H9 (cell line): Measurements from ENCODE around the gene TNFAIP2. TPM values are rescaled to one million over a fixed set of nuclear protein-coding genes. Genes with fewer than 3 reads are reported as not detected.

Experiments
- DNase-seq: peaks from one replicate; pipeline ENCODE4 v3.0.0-alpha.2; 2017
- H2AFZ ChIP-seq: one replicate; pipeline ENCODE4 v1.6.1; 2013; ENCODE audit warnings: mild to moderate bottlenecking, low read length, control low read depth, moderate library complexity
- H2AK5ac ChIP-seq: 2 replicates; pipeline ENCODE4 v1.6.1; 2013; ENCODE audit warnings: low read length, control low read depth, mixed read lengths; ENCODE audit not compliant: insufficient read length
- H2BK120ac ChIP-seq: one replicate; pipeline ENCODE4 v1.6.1; 2013; ENCODE audit warnings: low read depth, mild to moderate bottlenecking, low read length, control low read depth, inconsistent platforms; ENCODE audit not compliant: poor library complexity, severe bottlenecking
- H2BK12ac ChIP-seq: 2 replicates; pipeline ENCODE4 v1.6.1; 2013; ENCODE audit warnings: low read length, control low read depth, mixed read lengths, low read depth; ENCODE audit not compliant: insufficient read length
- H2BK15ac ChIP-seq: 2 replicates; pipeline ENCODE4 v1.6.1; 2013; ENCODE audit warnings: low read depth, low read length, control low read depth
- H2BK20ac ChIP-seq: one replicate; pipeline ENCODE4 v1.6.1; 2013; ENCODE audit warnings: low read depth, mild to moderate bottlenecking, low read length, control low read depth, inconsistent platforms; ENCODE audit not compliant: poor library complexity, severe bottlenecking
- H2BK5ac ChIP-seq: 2 replicates; pipeline ENCODE4 v1.6.1; 2013; ENCODE audit warnings: low read length, control low read depth, mixed read lengths; ENCODE audit not compliant: insufficient read length
- H3K14ac ChIP-seq: 2 replicates; pipeline ENCODE4 v1.6.1; 2013; ENCODE audit warnings: low read length, control low read depth; ENCODE audit not compliant: insufficient read depth
- H3K18ac ChIP-seq: 2 replicates; pipeline ENCODE4 v1.6.1; 2013; ENCODE audit warnings: low read depth, mild to moderate bottlenecking, mixed read lengths, low read length, control low read depth; ENCODE audit not compliant: insufficient read length
- H3K23ac ChIP-seq: 2 replicates; pipeline ENCODE4 v1.6.1; 2013; ENCODE audit warnings: low read length, control low read depth, mixed read lengths, low read depth; ENCODE audit not compliant: insufficient read length
- H3K23me2 ChIP-seq: 2 replicates; pipeline ENCODE4 v1.6.1; 2013; ENCODE audit warnings: low read depth, mild to moderate bottlenecking, mixed read lengths, low read length, control low read depth; ENCODE audit not compliant: insufficient read length, poor library complexity, severe bottlenecking
- H3K27ac ChIP-seq: 2 replicates; pipeline ENCODE4 v1.5.1; 2013; ENCODE audit warnings: low read length, control low read depth, mixed read lengths, low read depth; ENCODE audit not compliant: insufficient read length
- H3K27me3 ChIP-seq: 2 replicates; pipeline ENCODE4 v1.6.1; 2013; ENCODE audit warnings: low read length, control low read depth, inconsistent platforms; ENCODE audit not compliant: insufficient read depth
- H3K4ac ChIP-seq: 2 replicates; pipeline ENCODE4 v1.6.1; 2013; ENCODE audit warnings: low read depth, mild to moderate bottlenecking, control low read depth, inconsistent platforms, low read length, moderate library complexity
- H3K4me1 ChIP-seq: 2 replicates; pipeline ENCODE4 v1.6.1; 2013; ENCODE audit warnings: low read length, control low read depth, inconsistent platforms; ENCODE audit not compliant: insufficient read depth
- H3K4me2 ChIP-seq: 2 replicates; pipeline ENCODE4 v1.6.1; 2013; ENCODE audit warnings: low read length, control low read depth, mixed read lengths; ENCODE audit not compliant: insufficient read length, insufficient read depth
- H3K56ac ChIP-seq: 2 replicates; pipeline ENCODE4 v1.6.1; 2013; ENCODE audit warnings: low read depth, mild to moderate bottlenecking, mixed read lengths, low read length, control low read depth; ENCODE audit not compliant: insufficient read length
- H3K79me1 ChIP-seq: 2 replicates; pipeline ENCODE4 v1.6.1; 2013; ENCODE audit warnings: low read depth, mild to moderate bottlenecking, moderate library complexity, low read length, control low read depth, inconsistent platforms; ENCODE audit not compliant: insufficient read depth, poor library complexity, severe bottlenecking
- H3K79me2 ChIP-seq: 2 replicates; pipeline ENCODE4 v1.6.1; 2013; ENCODE audit warnings: low read length, control low read depth, inconsistent platforms; ENCODE audit not compliant: insufficient read depth
- H3K9ac ChIP-seq: 2 replicates; pipeline ENCODE4 v1.6.1; 2013; ENCODE audit warnings: low read length, control low read depth, mixed read lengths; ENCODE audit not compliant: insufficient read length; ENCODE audit errors: extremely low read depth
- H3K9me3 ChIP-seq: one replicate; pipeline ENCODE4 v1.6.1; 2013; ENCODE audit warnings: low read depth, low read length, inconsistent platforms; ENCODE audit not compliant: control insufficient read depth
- H3T11ph ChIP-seq: one replicate; pipeline ENCODE4 v1.6.1; 2013; ENCODE audit warnings: mild to moderate bottlenecking, low read length, control low read depth, inconsistent platforms
- H4K20me1 ChIP-seq: one replicate; pipeline ENCODE4 v1.6.1; 2013; ENCODE audit not compliant: control insufficient read depth, insufficient read length, insufficient read depth
- H4K5ac ChIP-seq: 2 replicates; pipeline ENCODE4 v1.6.1; 2013; ENCODE audit warnings: low read depth, mild to moderate bottlenecking, mixed read lengths, low read length, control low read depth; ENCODE audit not compliant: insufficient read length
- H4K8ac ChIP-seq: replicated peaks from 2 replicates; pipeline ENCODE4 v1.6.1; 2013; ENCODE audit warnings: low read length, control low read depth, mixed read lengths, low read depth; ENCODE audit not compliant: insufficient read length
- H4K91ac ChIP-seq: 2 replicates; pipeline ENCODE4 v1.6.1; 2013; ENCODE audit warnings: low read depth, mild to moderate bottlenecking, moderate library complexity, mixed read lengths, low read length, control low read depth; ENCODE audit not compliant: insufficient read length
- H3K27ac Mint-ChIP-seq, 3 experiments: 2 replicates in 2 of 3; 3 replicates in 1 of 3; pipeline ENCODE4 v1.8.0; 2020 to 2021; ENCODE audit warnings: mixed read lengths in 3 of 3, mild to moderate bottlenecking in 1 of 3, moderate library complexity in 1 of 3
- H3K27me3 Mint-ChIP-seq: 2 replicates; pipeline ENCODE4 v1.8.0; 2021; ENCODE audit warnings: low read depth, mild to moderate bottlenecking, moderate library complexity, mixed read lengths
- H3K36me3 Mint-ChIP-seq, 3 experiments: 2 replicates in 2 of 3; 3 replicates in 1 of 3; pipeline ENCODE4 v1.8.0; 2020 to 2021; ENCODE audit warnings: low read depth in 3 of 3, mixed read lengths in 3 of 3; ENCODE audit not compliant: insufficient read depth in 1 of 3
- H3K4me1 Mint-ChIP-seq, 2 experiments: 2 replicates each; pipeline ENCODE4 v1.8.0; 2020; ENCODE audit warnings: mixed read lengths in 2 of 2
- H3K4me3 Mint-ChIP-seq, 2 experiments: 2 replicates in 1 of 2; 3 replicates in 1 of 2; pipeline ENCODE4 v1.8.0; 2020 to 2021; ENCODE audit warnings: mild to moderate bottlenecking in 2 of 2, mixed read lengths in 2 of 2, moderate library complexity in 1 of 2
- H3K9me3 Mint-ChIP-seq, 2 experiments: 2 replicates in 1 of 2; 3 replicates in 1 of 2; pipeline ENCODE4 v1.8.0; 2020; ENCODE audit warnings: mild to moderate bottlenecking in 2 of 2, mixed read lengths in 2 of 2, moderate library complexity in 1 of 2
- WGBS: extraction: QIAGEN DNeasy Blood & Tissue Kit; methylation state at CpG from one replicate; pipeline ENCODE4 v1.1.7; 2013; ENCODE audit warnings: missing lambda C conversion rate, low lambda C conversion rate, mixed read lengths; ENCODE audit not compliant: insufficient read length; ENCODE audit errors: extremely low coverage; 5-methylcytosine and 5-hydroxymethylcytosine counted together
- total RNA-seq: library from RNA; stranded (reverse); gene quantifications from 2 replicates; pipeline ENCODE4 v1.2.1, GENCODE V29; 2021
- TF ChIP-seq, protein P1 (sequence below): fragments of 200-600 bp; sonication (generic); conservative IDR thresholded peaks from 3 replicates; pipeline ENCODE4 v1.8.0; 2021; ENCODE audit warnings: antibody characterized with exemption, mild to moderate bottlenecking

TNFAIP2 gene
- total RNA-seq, 1 experiment from 2014 or later: 29.3 TPM

DNA sequence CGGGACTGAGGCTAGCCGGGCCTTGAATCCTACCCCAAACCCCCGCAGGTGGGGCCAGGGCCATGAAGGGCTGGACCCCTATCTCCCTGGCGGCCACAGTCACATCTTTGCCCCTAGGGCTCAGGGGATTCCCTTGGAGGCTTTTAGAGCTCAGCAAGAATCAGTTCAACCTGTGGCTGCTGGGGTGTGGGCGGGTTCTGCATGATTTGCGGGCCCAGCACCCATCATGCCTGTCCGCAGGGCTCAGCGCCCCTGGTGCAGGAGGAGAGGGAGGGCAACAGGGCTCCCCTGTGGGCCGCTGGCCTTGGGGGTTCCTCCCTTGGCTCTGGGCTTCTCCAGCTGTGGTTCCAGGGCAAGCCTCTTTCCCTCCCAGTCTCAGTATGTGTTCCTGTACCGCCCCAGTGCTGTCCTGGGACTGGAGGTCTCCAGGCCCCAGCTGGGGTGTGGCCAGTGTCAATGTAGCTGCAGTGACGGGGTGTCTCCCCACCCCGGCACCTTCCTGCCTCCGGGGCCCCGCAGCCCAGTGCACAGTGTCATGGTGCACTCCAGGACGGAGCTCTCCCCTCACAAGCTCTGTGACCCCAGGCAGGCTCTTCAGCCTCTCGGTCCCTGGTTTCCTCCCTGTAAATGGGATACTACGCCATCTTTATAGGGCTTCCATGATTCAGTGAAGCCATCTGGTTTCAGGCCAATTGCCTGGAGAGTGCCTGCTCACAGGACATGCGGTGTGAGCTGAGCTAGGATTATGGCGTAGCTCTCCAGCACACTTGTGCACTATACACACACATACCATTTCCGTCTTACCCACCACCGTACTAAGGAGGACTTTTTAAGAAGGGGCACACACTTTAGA is 49.2 kb upstream of the TNFAIP2 start:
- Histone ChIP-seq H3K23me2 (no peaks in the 10 kb centered on the region), H3K4me2 (no peak overlapping the region), H4K8ac (no peak overlapping the region), H4K20me1 (no peaks in the 10 kb centered on the region), H3K9ac (no peak overlapping the region), H3K9me3 (no peaks in the 10 kb centered on the region), H3K4me1 (no peaks in the 10 kb centered on the region), H2BK5ac (no peak overlapping the region), H2AFZ (no peak overlapping the region), H2AK5ac (no peak overlapping the region), H3K56ac (no peak overlapping the region), H3K27ac (no peak overlapping the region), H3K18ac (no peak overlapping the region), H3K79me1 (no peaks in the 10 kb centered on the region), H3K23ac (no peak overlapping the region), H2BK15ac (no peak overlapping the region), H3T11ph (no peak overlapping the region), H2BK12ac (no peak overlapping the region), H4K91ac (no peak overlapping the region), H3K4ac (no peak overlapping the region), H2BK20ac (no peak overlapping the region), H4K5ac (no peak overlapping the region), H2BK120ac (no peak overlapping the region), H3K79me2 (no peaks in the 10 kb centered on the region), H3K27me3 (no peaks in the 10 kb centered on the region; the same call in 1 of the 2 replicates), H3K14ac (no peak overlapping the region)
- peaks cover 16% of the 10 kb centered on the region for H3K27me3 Mint-ChIP-seq
- peak overlapping the region; percentile 10 to 11; a peak in 1 of 5 replicates for H3K4me3 Mint-ChIP-seq
- no peak for DNase-seq
- no peaks in the 10 kb centered on the region for H3K36me3 Mint-ChIP-seq
- no peaks in the 10 kb centered on the region for H3K4me1 Mint-ChIP-seq
- TF ChIP-seq, protein P1, sequence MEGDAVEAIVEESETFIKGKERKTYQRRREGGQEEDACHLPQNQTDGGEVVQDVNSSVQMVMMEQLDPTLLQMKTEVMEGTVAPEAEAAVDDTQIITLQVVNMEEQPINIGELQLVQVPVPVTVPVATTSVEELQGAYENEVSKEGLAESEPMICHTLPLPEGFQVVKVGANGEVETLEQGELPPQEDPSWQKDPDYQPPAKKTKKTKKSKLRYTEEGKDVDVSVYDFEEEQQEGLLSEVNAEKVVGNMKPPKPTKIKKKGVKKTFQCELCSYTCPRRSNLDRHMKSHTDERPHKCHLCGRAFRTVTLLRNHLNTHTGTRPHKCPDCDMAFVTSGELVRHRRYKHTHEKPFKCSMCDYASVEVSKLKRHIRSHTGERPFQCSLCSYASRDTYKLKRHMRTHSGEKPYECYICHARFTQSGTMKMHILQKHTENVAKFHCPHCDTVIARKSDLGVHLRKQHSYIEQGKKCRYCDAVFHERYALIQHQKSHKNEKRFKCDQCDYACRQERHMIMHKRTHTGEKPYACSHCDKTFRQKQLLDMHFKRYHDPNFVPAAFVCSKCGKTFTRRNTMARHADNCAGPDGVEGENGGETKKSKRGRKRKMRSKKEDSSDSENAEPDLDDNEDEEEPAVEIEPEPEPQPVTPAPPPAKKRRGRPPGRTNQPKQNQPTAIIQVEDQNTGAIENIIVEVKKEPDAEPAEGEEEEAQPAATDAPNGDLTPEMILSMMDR: no peak
- H3K9me3 Mint-ChIP-seq: no peaks in the 10 kb centered on the region; a peak in 1 of 5 replicates
- WGBS: no CpG with 5 or more reads among the region's 21 CpGs
- H3K27ac Mint-ChIP-seq: no peak overlapping the region
